Kidney (tissue), 14 donors: ENCODE results near the gene OOSP4B. TPM values are rescaled to one million over a fixed set of nuclear protein-coding genes. Genes with fewer than 3 reads are reported as not detected.
"Not testable (repeated sequence)": the region's sequence is repeated elsewhere in the genome, so short reads cannot be mapped to it uniquely, and the experiment has no call there.

Experiments used
- DNase-seq, 5 donors: peaks; one replicate each; pipeline ENCODE4 v3.0.0-alpha.2; 2013 to 2020
- FAIRE-seq: peaks from 2 replicates; lab custom pipeline; 2012; peaks lifted over from hg19 to GRCh38; lab: Jason Lieb, UNC
- H3K27ac ChIP-seq, 2 donors: one replicate each; pipeline ENCODE4 v1.7.0; 2013; ENCODE audit warnings: low read depth in 2 of 2, low read length in 2 of 2, inconsistent platforms in 1 of 2
- H3K27me3 ChIP-seq: one replicate; pipeline ENCODE4 v1.7.1; 2013; ENCODE audit warnings: low read length, inconsistent platforms; ENCODE audit not compliant: control insufficient read depth, insufficient read depth
- H3K36me3 ChIP-seq, 3 donors: one replicate each; pipeline versions ENCODE4 v1.7.0 to v1.7.1; 2013; ENCODE audit warnings: low read length in 3 of 3, control low read depth in 1 of 3, inconsistent platforms in 1 of 3; ENCODE audit not compliant: insufficient read depth in 3 of 3, control insufficient read depth in 2 of 3
- H3K4me1 ChIP-seq, 3 donors: one replicate each; pipeline versions ENCODE4 v1.7.0 to v1.7.1; 2013; ENCODE audit warnings: low read length in 3 of 3, inconsistent platforms in 1 of 3, low read depth in 1 of 3; ENCODE audit not compliant: control insufficient read depth in 2 of 3, insufficient read depth in 2 of 3
- H3K4me3 ChIP-seq, 3 donors: one replicate each; pipeline versions ENCODE4 v1.7.0 to v1.8.1; 2013; ENCODE audit warnings: low read length in 3 of 3, control low read depth in 1 of 3, inconsistent platforms in 1 of 3
- H3K9ac ChIP-seq, 3 donors: one replicate each; pipeline versions ENCODE4 v1.7.0 to v1.7.1; 2013; ENCODE audit warnings: low read length in 3 of 3, control low read depth in 1 of 3, inconsistent platforms in 1 of 3
- H3K9me3 ChIP-seq, 3 donors: one replicate each; pipeline versions ENCODE4 v1.7.0 to v1.7.1; 2013; ENCODE audit warnings: low read length in 3 of 3, control low read depth in 1 of 3, inconsistent platforms in 1 of 3; ENCODE audit not compliant: control insufficient read depth in 2 of 3, insufficient read depth in 1 of 3
- intact Hi-C: fragments of 100-400 bp; cut with DNase I; formaldehyde crosslinking; loops from one replicate; pipeline ENCODE4 v1.11.1; 2022
- polyA plus RNA-seq: library from polyadenylated mRNA; stranded (reverse); fragments of 350-450 nt; fragmentation: Illumina TruSeq; extraction: RNeasy Lipid Tissue Mini Kit (QIAGEN cat#74804); gene quantifications from one replicate; pipeline ENCODE4 v1.2.3, GENCODE V29; 2014; ENCODE audit warnings: low read depth, low replicate concordance; ENCODE audit not compliant: insufficient read depth
- total RNA-seq: library from RNA; stranded (reverse); fragmentation: NEBNext Ultra II Directional; extraction: Animal tissue kit (Norgen Biotek cat#: 25700); gene quantifications from one replicate; pipeline ENCODE4 v1.2.1, GENCODE V29; 2021
- TF ChIP-seq, protein P1 (sequence below): IDR thresholded peaks from 3 replicates; pipeline ENCODE4 v1.5.1; 2012; ENCODE audit warnings: mild to moderate bottlenecking, moderate library complexity, borderline replicate concordance; ENCODE audit not compliant: insufficient read depth; ENCODE audit errors: extremely low read depth
- donor health status: control.
- donor health status: control.
- donor health status: control.
- donor health status: control.
- donor health status: control.
- donor health status: DM: yes; HTN: yes; CAD: no.
- donor health status: Normal renal cell carcinoma (clear cell type).

The OOSP4B gene
- total and polyA plus RNA-seq, 2 donors from 2014 or later = not detected

- intact Hi-C loops = no loop called here
- no peak overlapping the region for H3K27ac ChIP-seq
- no peak overlapping the region for H3K9ac ChIP-seq
- H3K4me3 ChIP-seq = no peak overlapping the region
- H3K27me3 ChIP-seq = no peaks in the 10 kb centered on the region
- no peaks in the 10 kb centered on the region for H3K36me3 ChIP-seq
- TF ChIP-seq, protein P1, sequence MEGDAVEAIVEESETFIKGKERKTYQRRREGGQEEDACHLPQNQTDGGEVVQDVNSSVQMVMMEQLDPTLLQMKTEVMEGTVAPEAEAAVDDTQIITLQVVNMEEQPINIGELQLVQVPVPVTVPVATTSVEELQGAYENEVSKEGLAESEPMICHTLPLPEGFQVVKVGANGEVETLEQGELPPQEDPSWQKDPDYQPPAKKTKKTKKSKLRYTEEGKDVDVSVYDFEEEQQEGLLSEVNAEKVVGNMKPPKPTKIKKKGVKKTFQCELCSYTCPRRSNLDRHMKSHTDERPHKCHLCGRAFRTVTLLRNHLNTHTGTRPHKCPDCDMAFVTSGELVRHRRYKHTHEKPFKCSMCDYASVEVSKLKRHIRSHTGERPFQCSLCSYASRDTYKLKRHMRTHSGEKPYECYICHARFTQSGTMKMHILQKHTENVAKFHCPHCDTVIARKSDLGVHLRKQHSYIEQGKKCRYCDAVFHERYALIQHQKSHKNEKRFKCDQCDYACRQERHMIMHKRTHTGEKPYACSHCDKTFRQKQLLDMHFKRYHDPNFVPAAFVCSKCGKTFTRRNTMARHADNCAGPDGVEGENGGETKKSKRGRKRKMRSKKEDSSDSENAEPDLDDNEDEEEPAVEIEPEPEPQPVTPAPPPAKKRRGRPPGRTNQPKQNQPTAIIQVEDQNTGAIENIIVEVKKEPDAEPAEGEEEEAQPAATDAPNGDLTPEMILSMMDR = no peak
- H3K9me3 ChIP-seq = no peaks in the 10 kb centered on the region
- DNase-seq (no peak), FAIRE-seq (no peak)
- no peaks in the 10 kb centered on the region for H3K4me1 ChIP-seq
Measured at GRCh38 chr11:59973097-59973496, 43.9 kb upstream of the OOSP4B start.

GRCh38 chr11:59981106-59981770 is 35.7 kb upstream of the OOSP4B start:
- Histone ChIP-seq H3K27ac (no peak overlapping the region), H3K9ac (no peak overlapping the region), H3K4me3 (no peak overlapping the region), H3K9me3 (no peaks in the 10 kb centered on the region), H3K27me3 (no peaks in the 10 kb centered on the region), H3K36me3 (no peaks in the 10 kb centered on the region), H3K4me1 (no peaks in the 10 kb centered on the region)
- intact Hi-C loops = no loop called here
- TF ChIP-seq, protein P1 = no peak
- FAIRE-seq (no peak), DNase-seq (no peak)

- H3K4me1 ChIP-seq, H3K9me3 ChIP-seq, H3K27me3 ChIP-seq, intact Hi-C loops, H3K36me3 ChIP-seq, H3K9ac ChIP-seq, H3K4me3 ChIP-seq, H3K27ac ChIP-seq, FAIRE-seq, DNase-seq: not testable (repeated sequence)
Measured at GRCh38 chr11:59982037-59982436, 34.9 kb upstream of the OOSP4B start.

DNA sequence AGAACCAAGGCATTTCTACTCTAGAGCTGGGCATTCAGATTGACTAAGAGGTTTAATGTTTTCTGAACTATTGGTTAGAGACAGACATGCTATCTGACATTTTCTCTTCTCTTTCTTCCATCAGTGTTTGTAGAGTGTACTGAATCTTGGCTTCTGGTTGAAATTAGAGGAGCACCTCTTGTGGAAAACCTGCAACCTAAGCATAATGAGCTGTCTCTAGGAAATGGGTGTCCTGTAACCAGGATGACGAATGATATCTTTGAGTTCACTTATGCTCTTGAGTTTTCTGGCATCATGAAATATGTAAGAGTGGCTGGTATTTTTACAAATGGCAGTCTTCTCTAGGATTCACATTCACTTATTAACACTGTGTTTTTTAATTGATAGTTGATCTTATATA is 33.8 kb upstream of the OOSP4B start:
- Histone ChIP-seq H3K27ac (no peak overlapping the region), H3K9ac (no peak overlapping the region), H3K27me3 (no peaks in the 10 kb centered on the region), H3K9me3 (no peaks in the 10 kb centered on the region), H3K36me3 (no peaks in the 10 kb centered on the region), H3K4me3 (no peak overlapping the region), H3K4me1 (no peaks in the 10 kb centered on the region)
- no peak for FAIRE-seq
- no peak for DNase-seq
- TF ChIP-seq, protein P1 = no peak
- intact Hi-C loops = no loop called here
